Keratinocyte (primary cell): ENCODE results near the gene P3R3URF.

Source experiments
- CTCF ChIP-seq, 3 experiments: IDR thresholded peaks in 1 of 3; conservative IDR thresholded peaks in 1 of 3; optimal IDR thresholded peaks in 1 of 3; 2 replicates in 2 of 3; 3 replicates in 1 of 3; pipeline versions ENCODE3 to v1.5.1; 2011; ENCODE audit warnings: low read length in 3 of 3, mild to moderate bottlenecking in 3 of 3, moderate library complexity in 2 of 3, control low read depth in 1 of 3, inconsistent platforms in 1 of 3; ENCODE audit not compliant: insufficient read depth in 2 of 3; ENCODE audit errors: extremely low read depth in 1 of 3
- EZH2 ChIP-seq: IDR thresholded peaks from one replicate; pipeline ENCODE4 v1.6.1; 2012; ENCODE audit warnings: inconsistent platforms, mild to moderate bottlenecking, low read length, moderate library complexity

- no peak for TF ChIP-seq CTCF (optimal IDR thresholded peaks at IDR 0.05 in 1 of 3, IDR thresholded peaks at IDR 0.05 in 1 of 3, conservative IDR thresholded peaks at IDR 0.05 in 1 of 3; ENCODE audit: extremely low read depth in 1 of 3, insufficient read depth in 2 of 3, low read length in 3 of 3)
- no peak for TF ChIP-seq EZH2
These were observed 8.8 kb upstream of the P3R3URF start for GRCh38 chr1:46184920-46185658.
